A549 (cell line): ENCODE data around the gene PTH2R. TPM values are rescaled to one million over a fixed set of nuclear protein-coding genes. Genes with fewer than 3 reads are reported as not detected.

Experiments
- ATAC-seq, 2 experiments: fragments of 200-7000 bp in 1 of 2; fragments of >200 bp in 1 of 2; cut with Nextera tagmentation in 1 of 2; cut with Tn5 transposase in 1 of 2; 3 replicates each; pipeline versions ENCODE4 v1.8.0 to v1.9.1; 2018 to 2020; ENCODE audit warnings: mild to moderate bottlenecking in 1 of 2, moderate library complexity in 1 of 2
- CTCF ChIA-PET: fragments of 300-600 bp; sonication (Branson Sonifier 250); formaldehyde crosslinking; extraction: SDS; loops from one replicate; lab custom pipeline; 2021; ENCODE audit warnings: antibody characterized with exemption, inconsistent platforms; lab: Yijun Ruan, JAX
- POLR2A ChIA-PET: fragments of 350-600 bp; formaldehyde crosslinking; extraction: SDS; loops from one replicate; lab custom pipeline; 2021; ENCODE audit warnings: antibody characterized with exemption, inconsistent platforms; lab: Yijun Ruan, JAX
- DNase-seq, 2 experiments: peaks; one replicate each; pipeline versions ENCODE4 v3.0.0 to v3.0.0-alpha.2; 2011 to 2016; ENCODE audit warnings: low read depth in 1 of 2, low spot score in 1 of 2
- FAIRE-seq: peaks from 2 replicates; lab custom pipeline; 2011; peaks lifted over from hg19 to GRCh38; lab: Jason Lieb, UNC
- H3K27ac ChIP-seq, 2 experiments: fragments of >200 bp; sonication (Bioruptor Twin); formaldehyde crosslinking; 3 replicates each; pipeline ENCODE4 v1.5.1; 2016 to 2017
- H3K4me1 ChIP-seq: fragments of >200 bp; sonication (Bioruptor Twin); formaldehyde crosslinking; 3 replicates; pipeline ENCODE4 v1.6.1; 2016
- H3K4me2 ChIP-seq: fragments of >200 bp; sonication (Bioruptor Twin); formaldehyde crosslinking; 3 replicates; pipeline ENCODE4 v1.6.1; 2016
- H3K4me3 ChIP-seq: fragments of >200 bp; sonication (Bioruptor Twin); formaldehyde crosslinking; 3 replicates; pipeline ENCODE4 v1.5.1; 2016
- H3K9me3 ChIP-seq: fragments of >200 bp; sonication (Bioruptor Twin); formaldehyde crosslinking; 3 replicates; pipeline ENCODE4 v1.6.1; 2016
- EHF ChIP-seq: fragments of 250-450 bp; sonication (Bioruptor Pico); IDR thresholded peaks from 2 replicates; pipeline ENCODE4 v1.5.0; 2020; ENCODE audit warnings: mild to moderate bottlenecking
- EHMT2 ChIP-seq: fragments of 200-600 bp; sonication (generic); IDR thresholded peaks from 2 replicates; pipeline ENCODE4 v1.6.1; 2016; ENCODE audit warnings: antibody characterized with exemption, low read depth, mild to moderate bottlenecking, moderate library complexity
- EP300 ChIP-seq, 2 experiments: fragments of >200 bp; sonication (Bioruptor Twin); formaldehyde crosslinking; IDR thresholded peaks; 2 replicates in 1 of 2; 3 replicates in 1 of 2; pipeline ENCODE4 v1.6.1; 2016 to 2017
- FOSL2 ChIP-seq, 2 experiments: fragments of 450-650 bp in 1 of 2; fragments of >200 bp in 1 of 2; sonication (Bioruptor Twin) in 1 of 2; formaldehyde crosslinking; IDR thresholded peaks; 2 replicates each; pipeline versions ENCODE4 v1.5.0 to v1.6.1; 2016 to 2020; ENCODE audit warnings: mild to moderate bottlenecking in 1 of 2, moderate library complexity in 1 of 2
- FOXS1 ChIP-seq: fragments of 250-450 bp; sonication (Bioruptor Pico); IDR thresholded peaks from 2 replicates; pipeline ENCODE4 v1.5.0; 2020; ENCODE audit warnings: mild to moderate bottlenecking, moderate library complexity
- MAZ ChIP-seq: fragments of 150-350 bp; IDR thresholded peaks from 2 replicates; pipeline ENCODE4 v1.6.1; 2014; ENCODE audit warnings: antibody characterized with exemption, low read depth, low read length, borderline replicate concordance
- NPAS2 ChIP-seq: fragments of 250-450 bp; sonication (Bioruptor Pico); IDR thresholded peaks from 2 replicates; pipeline ENCODE4 v1.8.0; 2022; ENCODE audit warnings: mild to moderate bottlenecking, moderate library complexity, borderline replicate concordance
- PHF8 ChIP-seq: fragments of 200-600 bp; sonication (generic); IDR thresholded peaks from 2 replicates; pipeline ENCODE4 v1.6.1; 2016; ENCODE audit warnings: low read depth, mild to moderate bottlenecking, antibody characterized with exemption, moderate library complexity, borderline replicate concordance
- POLR2A ChIP-seq: IDR thresholded peaks from 2 replicates; pipeline ENCODE4 v1.6.1; 2012; ENCODE audit warnings: mild to moderate bottlenecking, low read length
- RARB ChIP-seq: fragments of 250-450 bp; sonication (Bioruptor Pico); IDR thresholded peaks from 2 replicates; pipeline ENCODE4 v1.8.0; 2021; ENCODE audit warnings: mild to moderate bottlenecking, moderate library complexity
- ZC3H11A ChIP-seq: fragments of 450-650 bp; IDR thresholded peaks from 2 replicates; pipeline ENCODE4 v1.6.1; 2014; ENCODE audit warnings: antibody characterized with exemption, mild to moderate bottlenecking
- ZNF302 ChIP-seq: fragments of 250-450 bp; sonication (Bioruptor Pico); IDR thresholded peaks from 2 replicates; pipeline ENCODE4 v1.9.0; 2021; ENCODE audit warnings: inconsistent platforms, mild to moderate bottlenecking, moderate library complexity
- ZSCAN20 ChIP-seq: fragments of 250-450 bp; sonication (Bioruptor Pico); IDR thresholded peaks from 2 replicates; pipeline ENCODE4 v1.8.0; 2022; ENCODE audit warnings: mild to moderate bottlenecking, moderate library complexity
- WGBS: methylation state at CpG from one replicate; pipeline ENCODE4 v1.1.6; 2017; ENCODE audit errors: missing lambda C conversion rate; 5-methylcytosine and 5-hydroxymethylcytosine counted together
- polyA plus RNA-seq, 4 experiments: library from polyadenylated mRNA; depleted of rRNA in 3 of 4; stranded (reverse); fragments of >200 nt; fragmentation: RNase III in 1 of 4; extraction: RNeasy Plus Mini Kit Qiagen cat#74134 plus additional on column Dnase treatment in 1 of 4; gene quantifications; 2 replicates in 3 of 4; 3 replicates in 1 of 4; pipeline ENCODE4 v1.2.3, GENCODE V29; 2011 to 2017
- TF ChIP-seq, protein P1 (sequence below): fragments of 200-600 bp; sonication (generic); IDR thresholded peaks from 2 replicates; pipeline ENCODE4 v1.6.1; 2016; ENCODE audit warnings: antibody characterized with exemption, mild to moderate bottlenecking, moderate library complexity
- TF ChIP-seq, protein P2 (sequence below): IDR thresholded peaks from 2 replicates; pipeline ENCODE4 v1.6.1; 2012; ENCODE audit warnings: low read depth, borderline replicate concordance
- TF ChIP-seq, protein P3 (sequence below): fragments of >200 bp; sonication (Bioruptor Twin); formaldehyde crosslinking; IDR thresholded peaks from 3 replicates; pipeline ENCODE4 v1.5.1; 2016
- TF ChIP-seq, protein P4 (sequence below): IDR thresholded peaks from 2 replicates; pipeline ENCODE4 v1.6.1; 2012
- TF ChIP-seq, protein P5 (sequence below): fragments of >200 bp; sonication (Bioruptor Twin); formaldehyde crosslinking; IDR thresholded peaks from 2 replicates; pipeline ENCODE4 v1.6.1; 2016
- TF ChIP-seq, protein P6 (sequence below): IDR thresholded peaks from 2 replicates; pipeline ENCODE4 v1.6.1; 2012

The PTH2R gene
- polyA plus RNA-seq, 2 of the 4 experiments (the other 2 are of a cell fraction): not detected

DNA sequence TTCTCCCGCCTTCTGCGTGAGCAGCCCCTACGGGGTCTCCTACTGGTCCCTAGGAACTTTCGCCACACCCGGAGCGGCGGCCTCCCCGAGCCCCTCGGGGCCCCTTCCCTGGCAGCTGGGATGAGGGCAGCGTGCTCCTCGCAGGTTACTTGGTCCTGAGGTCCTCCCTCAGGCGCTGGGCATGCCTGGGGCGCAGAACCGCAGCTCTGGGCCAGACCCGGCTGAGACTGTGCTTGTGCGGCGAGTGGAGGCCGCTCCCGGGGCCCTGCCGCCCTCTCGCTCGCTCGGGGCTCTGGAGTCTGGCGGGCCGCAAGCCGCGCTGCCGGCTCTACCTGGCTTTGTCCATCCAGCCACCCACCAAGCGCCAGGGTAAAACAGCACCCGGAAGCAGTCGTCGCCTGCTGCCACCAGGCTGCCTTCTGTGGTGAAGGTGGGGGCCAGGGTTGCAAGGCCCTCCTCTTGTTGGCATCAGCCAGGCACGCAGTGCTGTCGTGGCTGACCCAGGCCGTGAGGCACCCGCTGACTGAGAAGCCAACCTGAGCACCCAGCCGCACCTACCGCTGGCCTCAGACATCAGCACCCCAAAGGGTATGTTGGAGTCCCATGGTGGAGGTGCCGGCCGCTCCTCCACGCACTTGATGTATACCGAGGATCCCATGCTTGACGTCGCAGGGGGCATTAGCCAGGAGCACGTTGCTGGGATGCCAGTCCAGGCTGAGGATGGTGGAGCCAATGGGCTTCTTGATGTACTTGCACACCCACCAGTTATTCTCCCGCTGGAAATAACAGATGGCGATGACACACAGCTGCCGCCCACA lies 46.1 kb upstream of the PTH2R start (continued):
- TF ChIP-seq, protein P1, sequence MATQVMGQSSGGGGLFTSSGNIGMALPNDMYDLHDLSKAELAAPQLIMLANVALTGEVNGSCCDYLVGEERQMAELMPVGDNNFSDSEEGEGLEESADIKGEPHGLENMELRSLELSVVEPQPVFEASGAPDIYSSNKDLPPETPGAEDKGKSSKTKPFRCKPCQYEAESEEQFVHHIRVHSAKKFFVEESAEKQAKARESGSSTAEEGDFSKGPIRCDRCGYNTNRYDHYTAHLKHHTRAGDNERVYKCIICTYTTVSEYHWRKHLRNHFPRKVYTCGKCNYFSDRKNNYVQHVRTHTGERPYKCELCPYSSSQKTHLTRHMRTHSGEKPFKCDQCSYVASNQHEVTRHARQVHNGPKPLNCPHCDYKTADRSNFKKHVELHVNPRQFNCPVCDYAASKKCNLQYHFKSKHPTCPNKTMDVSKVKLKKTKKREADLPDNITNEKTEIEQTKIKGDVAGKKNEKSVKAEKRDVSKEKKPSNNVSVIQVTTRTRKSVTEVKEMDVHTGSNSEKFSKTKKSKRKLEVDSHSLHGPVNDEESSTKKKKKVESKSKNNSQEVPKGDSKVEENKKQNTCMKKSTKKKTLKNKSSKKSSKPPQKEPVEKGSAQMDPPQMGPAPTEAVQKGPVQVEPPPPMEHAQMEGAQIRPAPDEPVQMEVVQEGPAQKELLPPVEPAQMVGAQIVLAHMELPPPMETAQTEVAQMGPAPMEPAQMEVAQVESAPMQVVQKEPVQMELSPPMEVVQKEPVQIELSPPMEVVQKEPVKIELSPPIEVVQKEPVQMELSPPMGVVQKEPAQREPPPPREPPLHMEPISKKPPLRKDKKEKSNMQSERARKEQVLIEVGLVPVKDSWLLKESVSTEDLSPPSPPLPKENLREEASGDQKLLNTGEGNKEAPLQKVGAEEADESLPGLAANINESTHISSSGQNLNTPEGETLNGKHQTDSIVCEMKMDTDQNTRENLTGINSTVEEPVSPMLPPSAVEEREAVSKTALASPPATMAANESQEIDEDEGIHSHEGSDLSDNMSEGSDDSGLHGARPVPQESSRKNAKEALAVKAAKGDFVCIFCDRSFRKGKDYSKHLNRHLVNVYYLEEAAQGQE: no peak
- no peak for TF ChIP-seq FOXS1 (CRISPR knock-in tag)
- TF ChIP-seq ZSCAN20 (CRISPR knock-in tag): no peak
- TF ChIP-seq EHF (CRISPR knock-in tag): no peak
- TF ChIP-seq ZNF302: no peak
- no peak for TF ChIP-seq RARB
- TF ChIP-seq MAZ: no peak
- TF ChIP-seq FOSL2 (IDR thresholded peaks at IDR 0.05): no peak
- TF ChIP-seq FOSL2 (CRISPR knock-in tag; IDR thresholded peaks at IDR 0.05): no peak
- TF ChIP-seq EP300 (IDR thresholded peaks at IDR 0.05): no peak
- TF ChIP-seq, all 56 proteins: peak for 0

DNA sequence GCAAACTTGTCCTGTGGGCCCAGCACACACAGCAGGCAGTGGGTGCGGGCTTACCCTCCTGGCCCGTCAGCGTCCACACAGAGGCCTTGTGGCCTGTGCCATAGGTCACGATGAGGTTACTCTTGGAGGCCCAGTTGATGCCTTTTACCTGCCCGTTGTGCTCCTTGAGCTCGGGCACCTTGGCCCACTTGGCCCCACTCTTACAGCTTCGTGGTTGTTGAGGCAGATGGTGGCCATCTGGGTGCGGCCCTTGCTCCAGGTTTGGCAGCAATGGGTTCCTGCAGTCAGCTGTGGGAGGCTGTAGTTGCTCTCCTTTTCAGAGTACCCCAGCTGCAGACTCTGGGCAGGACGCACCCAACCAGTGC lies 45.5 kb upstream of the PTH2R start:
- CTCF ChIA-PET: interaction anchor here (1.7 kb wide), 1 partner anchor 14 kb away, joined by 4 read pairs; no protein-coding TSS in a partner anchor
- 96% methylated on average over 7 of the region's 9 CpGs for WGBS
- H3K4me3 ChIP-seq: no peak overlapping the region
- TF ChIP-seq PHF8 (no peak), NPAS2 (no peak), POLR2A (no peak), EHMT2 (no peak), ZC3H11A (no peak)
- TF ChIP-seq, protein P2, sequence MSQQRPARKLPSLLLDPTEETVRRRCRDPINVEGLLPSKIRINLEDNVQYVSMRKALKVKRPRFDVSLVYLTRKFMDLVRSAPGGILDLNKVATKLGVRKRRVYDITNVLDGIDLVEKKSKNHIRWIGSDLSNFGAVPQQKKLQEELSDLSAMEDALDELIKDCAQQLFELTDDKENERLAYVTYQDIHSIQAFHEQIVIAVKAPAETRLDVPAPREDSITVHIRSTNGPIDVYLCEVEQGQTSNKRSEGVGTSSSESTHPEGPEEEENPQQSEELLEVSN: no peak
- TF ChIP-seq, protein P3, sequence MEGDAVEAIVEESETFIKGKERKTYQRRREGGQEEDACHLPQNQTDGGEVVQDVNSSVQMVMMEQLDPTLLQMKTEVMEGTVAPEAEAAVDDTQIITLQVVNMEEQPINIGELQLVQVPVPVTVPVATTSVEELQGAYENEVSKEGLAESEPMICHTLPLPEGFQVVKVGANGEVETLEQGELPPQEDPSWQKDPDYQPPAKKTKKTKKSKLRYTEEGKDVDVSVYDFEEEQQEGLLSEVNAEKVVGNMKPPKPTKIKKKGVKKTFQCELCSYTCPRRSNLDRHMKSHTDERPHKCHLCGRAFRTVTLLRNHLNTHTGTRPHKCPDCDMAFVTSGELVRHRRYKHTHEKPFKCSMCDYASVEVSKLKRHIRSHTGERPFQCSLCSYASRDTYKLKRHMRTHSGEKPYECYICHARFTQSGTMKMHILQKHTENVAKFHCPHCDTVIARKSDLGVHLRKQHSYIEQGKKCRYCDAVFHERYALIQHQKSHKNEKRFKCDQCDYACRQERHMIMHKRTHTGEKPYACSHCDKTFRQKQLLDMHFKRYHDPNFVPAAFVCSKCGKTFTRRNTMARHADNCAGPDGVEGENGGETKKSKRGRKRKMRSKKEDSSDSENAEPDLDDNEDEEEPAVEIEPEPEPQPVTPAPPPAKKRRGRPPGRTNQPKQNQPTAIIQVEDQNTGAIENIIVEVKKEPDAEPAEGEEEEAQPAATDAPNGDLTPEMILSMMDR: no peak
- TF ChIP-seq, protein P4, sequence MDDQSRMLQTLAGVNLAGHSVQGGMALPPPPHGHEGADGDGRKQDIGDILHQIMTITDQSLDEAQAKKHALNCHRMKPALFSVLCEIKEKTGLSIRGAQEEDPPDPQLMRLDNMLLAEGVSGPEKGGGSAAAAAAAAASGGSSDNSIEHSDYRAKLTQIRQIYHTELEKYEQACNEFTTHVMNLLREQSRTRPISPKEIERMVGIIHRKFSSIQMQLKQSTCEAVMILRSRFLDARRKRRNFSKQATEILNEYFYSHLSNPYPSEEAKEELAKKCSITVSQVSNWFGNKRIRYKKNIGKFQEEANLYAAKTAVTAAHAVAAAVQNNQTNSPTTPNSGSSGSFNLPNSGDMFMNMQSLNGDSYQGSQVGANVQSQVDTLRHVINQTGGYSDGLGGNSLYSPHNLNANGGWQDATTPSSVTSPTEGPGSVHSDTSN: no peak
- TF ChIP-seq, protein P5, sequence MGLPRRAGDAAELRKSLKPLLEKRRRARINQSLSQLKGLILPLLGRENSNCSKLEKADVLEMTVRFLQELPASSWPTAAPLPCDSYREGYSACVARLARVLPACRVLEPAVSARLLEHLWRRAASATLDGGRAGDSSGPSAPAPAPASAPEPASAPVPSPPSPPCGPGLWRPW: no peak
- TF ChIP-seq, protein P6, sequence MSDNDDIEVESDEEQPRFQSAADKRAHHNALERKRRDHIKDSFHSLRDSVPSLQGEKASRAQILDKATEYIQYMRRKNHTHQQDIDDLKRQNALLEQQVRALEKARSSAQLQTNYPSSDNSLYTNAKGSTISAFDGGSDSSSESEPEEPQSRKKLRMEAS: no peak
- TF ChIP-seq, protein P1: no peak
- H3K27ac ChIP-seq: no peak overlapping the region
- POLR2A ChIA-PET: no interaction called here
- H3K4me1 ChIP-seq: 0 out of 3 replicates have a peak, but pooled peaks cover 5% of the 10 kb centered on the region
- DNase-seq (no peak), FAIRE-seq (no peak), ATAC-seq (peak; percentile 41 to 48; a peak in 3 of 6 replicates)
- H3K4me2 ChIP-seq: no peak overlapping the region
- peaks cover 11% of the 10 kb centered on the region; the same call in 2 of the 3 replicates for H3K9me3 ChIP-seq
